GM10266 (cell line): ENCODE results near the gene HNRNPLL.

Experiments used
- DNase-seq: peaks from one replicate; pipeline ENCODE4 v3.0.0; 2012; ENCODE audit errors: extremely low spot score
- CTCF ChIP-seq: IDR thresholded peaks from 2 replicates; pipeline ENCODE4 v1.5.1; 2012; ENCODE audit warnings: mild to moderate bottlenecking, low read depth; ENCODE audit not compliant: control insufficient read depth, insufficient read depth; ENCODE audit errors: missing control alignments

HNRNPLL gene

DNA sequence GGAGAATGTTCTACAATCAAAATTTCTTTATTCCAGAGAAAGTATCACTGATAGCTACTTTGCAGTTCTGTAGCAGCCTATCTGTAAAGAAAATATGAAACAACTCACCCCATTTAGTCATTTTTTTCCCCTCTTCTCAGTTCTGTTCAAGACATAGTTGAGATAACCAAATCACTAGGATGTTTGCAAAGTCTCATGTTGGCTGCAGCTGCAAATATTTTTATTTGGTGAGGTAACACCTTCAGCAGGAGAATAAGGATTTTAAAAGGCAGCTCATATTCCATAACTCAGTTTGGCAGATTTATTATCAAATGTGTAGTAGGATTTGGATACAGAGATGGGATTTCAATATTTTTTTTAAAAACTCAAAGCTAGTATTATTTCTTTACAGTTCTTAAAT is 41.0 kb downstream of the HNRNPLL start:
- no peak for DNase-seq
- TF ChIP-seq CTCF = no peak

DNA sequence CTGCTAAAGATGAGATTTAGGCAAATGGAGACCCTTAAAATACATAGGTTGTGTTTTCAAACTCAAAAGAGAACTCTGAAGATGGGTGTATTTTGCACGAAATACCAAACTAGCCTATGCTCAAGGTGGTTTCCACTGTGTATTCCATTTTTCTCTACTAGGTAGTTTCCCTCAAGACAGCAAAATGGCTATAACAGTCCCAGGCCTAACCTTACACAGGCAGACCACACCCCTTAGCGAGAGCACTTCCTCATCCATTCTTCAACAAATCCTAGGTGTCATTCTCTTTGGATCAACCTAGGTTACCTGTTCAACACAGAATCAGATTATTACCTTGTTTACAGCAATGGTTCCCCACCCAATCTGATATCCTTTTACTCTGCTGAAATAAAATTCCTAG is 42.6 kb downstream of the HNRNPLL start:
- no peak for DNase-seq
- no peak for TF ChIP-seq CTCF

GRCh38 chr2:38557981-38558380 is 44.7 kb downstream of the HNRNPLL start:
- no peak for TF ChIP-seq CTCF
- no peak for DNase-seq

DNA sequence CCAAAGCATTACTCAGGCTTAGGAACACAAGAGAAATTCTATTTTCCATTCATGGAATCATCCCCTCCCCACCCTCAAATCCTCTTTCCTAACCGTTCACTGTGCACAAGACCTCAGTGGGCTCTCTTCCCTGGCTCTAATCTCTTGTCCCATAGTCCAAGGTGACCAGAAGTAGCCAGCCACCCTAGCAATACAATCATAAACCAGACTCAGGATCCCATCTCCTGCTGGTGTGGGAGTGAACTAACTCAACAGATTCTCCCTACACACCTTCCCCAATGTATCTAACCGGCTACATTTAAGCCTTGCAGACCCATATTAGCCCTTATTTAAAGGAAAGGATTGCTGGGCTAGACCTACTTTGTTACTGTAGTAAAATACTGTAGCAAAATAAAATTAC is 45.5 kb downstream of the HNRNPLL start:
- no peak for TF ChIP-seq CTCF

DNA sequence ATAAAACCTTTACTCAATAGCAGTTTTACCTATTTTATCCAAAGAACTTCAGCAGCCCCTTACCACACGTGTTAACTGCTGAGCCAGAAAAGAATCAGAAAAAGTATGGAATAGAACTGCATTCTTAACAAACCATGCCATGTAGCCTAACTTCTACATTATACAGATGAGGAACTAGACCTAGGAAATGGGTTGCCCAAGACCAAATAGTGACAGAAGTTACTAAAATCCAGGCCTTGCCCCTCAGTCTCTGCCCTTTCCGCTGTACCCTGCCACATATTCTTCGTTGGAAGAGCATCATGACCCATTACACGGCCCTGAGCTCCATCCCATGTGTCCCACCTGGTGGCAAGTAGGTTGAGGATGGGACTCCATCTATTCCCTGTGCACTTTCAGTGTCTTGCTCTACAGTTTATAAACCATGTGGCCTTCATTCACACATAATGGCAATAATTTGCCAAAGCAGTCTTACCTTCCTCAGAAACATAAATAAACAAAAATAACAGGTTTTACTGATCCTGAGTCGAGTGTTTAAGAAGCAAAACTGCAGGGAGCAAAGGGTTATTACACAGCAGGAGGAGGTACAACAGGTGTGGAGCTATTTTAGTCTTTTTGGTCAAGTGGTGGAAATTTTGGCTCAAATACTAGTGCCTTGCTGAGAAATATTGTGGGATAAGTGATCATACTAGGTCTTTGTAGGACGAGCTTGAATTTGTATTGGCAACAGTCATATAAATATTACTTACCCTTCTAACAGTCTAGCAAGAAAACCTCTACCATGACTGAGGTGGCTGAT is 46.5 kb downstream of the HNRNPLL start:
- TF ChIP-seq CTCF = no peak
- DNase-seq = no peak

More for the DNA sequence above, 45.5 kb downstream of the HNRNPLL start:
- DNase-seq = no peak

DNA sequence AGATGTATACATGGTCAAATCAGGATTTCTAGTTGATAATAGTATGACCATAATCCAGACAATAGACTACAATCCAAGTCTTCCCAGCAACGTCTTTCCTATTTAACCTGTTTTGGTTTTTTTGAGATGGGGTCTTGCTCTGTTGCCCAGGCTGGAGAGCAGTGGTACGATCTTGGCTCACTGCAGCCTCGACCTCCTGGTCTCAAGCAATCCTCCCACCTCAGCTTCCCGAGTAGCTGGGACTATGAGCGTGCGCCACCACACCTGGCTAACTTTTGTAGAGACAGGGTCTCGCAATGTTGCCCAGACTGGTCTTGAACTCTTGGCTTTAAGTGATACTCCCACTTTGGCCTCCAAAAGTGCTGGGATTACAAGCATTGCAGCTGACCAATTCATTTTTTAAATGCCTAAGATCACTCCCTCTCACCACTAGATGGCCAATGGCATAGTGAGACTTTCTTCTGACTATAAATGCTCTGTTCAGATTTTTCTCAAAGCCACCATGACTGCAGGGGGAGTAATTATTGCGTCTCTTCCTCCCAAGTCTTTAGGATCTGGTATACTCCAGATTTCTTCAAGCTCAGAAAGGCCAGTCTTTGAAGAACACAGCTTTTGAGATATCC is 47.6 kb downstream of the HNRNPLL start:
- DNase-seq = no peak
- peak; percentile 28 for TF ChIP-seq CTCF

DNA sequence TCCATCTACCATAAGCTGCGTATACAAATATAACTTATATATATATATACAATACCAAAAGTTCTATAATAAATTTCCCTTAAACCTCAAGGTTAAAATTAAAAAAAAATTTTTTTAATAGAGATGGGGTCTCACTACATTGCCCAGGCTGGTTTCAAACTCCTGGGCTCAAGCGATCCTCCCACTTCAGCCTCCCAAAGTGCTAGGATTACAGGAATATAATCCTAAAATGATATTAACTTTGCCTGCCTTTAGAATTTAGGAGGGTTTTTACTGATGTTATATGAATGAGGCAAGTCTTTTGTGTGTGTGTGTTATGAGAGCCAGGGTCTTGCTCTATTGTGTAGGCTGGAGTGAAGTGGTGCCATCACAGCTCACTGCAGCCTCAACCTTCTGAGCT is 49.2 kb downstream of the HNRNPLL start:
- TF ChIP-seq CTCF = no peak
- DNase-seq = no peak
